CD4-positive, alpha-beta T cell (primary cell): ENCODE measurements around the gene ACACA. TPM values are rescaled to one million over a fixed set of nuclear protein-coding genes. Genes with fewer than 3 reads are reported as not detected.

Experiments used
- ATAC-seq: fragments of 200-7000 bp; cut with Tn5 transposase; one replicate; pipeline ENCODE4 v1.10.0; 2022; ENCODE audit warnings: mild to moderate bottlenecking; ENCODE audit not compliant: poor library complexity
- CTCF ChIA-PET: fragments of 350-600 bp; sonication (Branson Sonifier 250); formaldehyde crosslinking; loops from one replicate; lab custom pipeline; 2021; ENCODE audit warnings: antibody characterized with exemption, inconsistent platforms; lab: Charles Lee
- POLR2A ChIA-PET: fragments of 350-600 bp; sonication (Branson Sonifier 250); formaldehyde crosslinking; loops from one replicate; lab custom pipeline; 2021; ENCODE audit warnings: antibody characterized with exemption, inconsistent platforms; lab: Charles Lee
- DNase-seq, 14 experiments: peaks; one replicate each; pipeline ENCODE4 v3.0.0-alpha.2; 2013 to 2020; ENCODE audit warnings: mixed read lengths in 2 of 14
- H3K27ac ChIP-seq, 2 donors: one replicate each; pipeline versions ENCODE4 v1.5.1 to v1.7.0; 2013; ENCODE audit warnings: low read length in 2 of 2, low read depth in 1 of 2, mild to moderate bottlenecking in 1 of 2
- H3K27me3 ChIP-seq, 2 experiments: 1 replicate in 1 of 2; 2 replicates in 1 of 2; pipeline versions ENCODE4 v1.6.1 to v1.7.0; 2013; ENCODE audit warnings: low read length in 2 of 2, control low read depth in 1 of 2, mild to moderate bottlenecking in 1 of 2, moderate library complexity in 1 of 2; ENCODE audit not compliant: insufficient read depth in 2 of 2, control insufficient read depth in 1 of 2
- H3K36me3 ChIP-seq: one replicate; pipeline ENCODE4 v1.6.1; 2013; ENCODE audit warnings: low read length, control low read depth; ENCODE audit not compliant: insufficient read depth
- H3K4me1 ChIP-seq: one replicate; pipeline ENCODE4 v1.6.1; 2013; ENCODE audit warnings: low read length, control low read depth; ENCODE audit not compliant: insufficient read depth
- H3K4me3 ChIP-seq: one replicate; pipeline ENCODE4 v1.5.1; 2013; ENCODE audit warnings: mild to moderate bottlenecking, low read length, moderate library complexity
- H3K9me3 ChIP-seq, 2 experiments: 1 replicate in 1 of 2; 2 replicates in 1 of 2; pipeline versions ENCODE4 v1.6.1 to v1.7.0; 2013; ENCODE audit warnings: low read length in 2 of 2, mild to moderate bottlenecking in 2 of 2, control low read depth in 1 of 2, moderate library complexity in 1 of 2; ENCODE audit not compliant: control insufficient read depth in 1 of 2, insufficient read depth in 1 of 2
- H3K27ac Mint-ChIP-seq: one replicate; pipeline ENCODE4 v1.8.0; 2020; ENCODE audit warnings: mixed read lengths
- H3K27me3 Mint-ChIP-seq: one replicate; pipeline ENCODE4 v1.8.0; 2021; ENCODE audit warnings: mixed read lengths
- H3K36me3 Mint-ChIP-seq: one replicate; pipeline ENCODE4 v1.8.0; 2021; ENCODE audit warnings: low read depth, mixed read lengths
- H3K4me1 Mint-ChIP-seq: one replicate; pipeline ENCODE4 v1.8.0; 2021; ENCODE audit warnings: low read depth, mixed read lengths
- H3K4me3 Mint-ChIP-seq: one replicate; pipeline ENCODE4 v1.8.0; 2020; ENCODE audit warnings: mild to moderate bottlenecking, mixed read lengths
- H3K9me3 Mint-ChIP-seq: one replicate; pipeline ENCODE4 v1.8.0; 2020; ENCODE audit warnings: mixed read lengths
- CTCF ChIP-seq: fragments of 200-600 bp; IDR thresholded peaks from one replicate; pipeline ENCODE4 v1.8.0; 2022; ENCODE audit warnings: antibody characterized with exemption, mild to moderate bottlenecking
- intact Hi-C, 2 experiments: fragments of 100-400 bp; cut with DNase I in 1 of 2; cut with micrococcal nuclease in 1 of 2; formaldehyde crosslinking; loops; one replicate each; pipeline versions ENCODE4 v1.15.1 to v1.9.0; 2023 to 2025; cut with DNase I, micrococcal nuclease
- total RNA-seq, 174 experiments: library from RNA in 2 of 174; stranded (reverse) in 2 of 174; gene quantifications; one replicate each; pipeline ENCODE4 v1.2.3 and lab custom pipeline; 2021 to 2026

ACACA gene
- total RNA-seq, 2 experiments from 2014 or later: 26.0 to 28.9 TPM

GRCh38 chr17:37060094-37060493 lies 346.5 kb downstream of the ACACA start:
- H3K27me3 ChIP-seq: no peaks in the 10 kb centered on the region
- DNase-seq: no peak
- H3K36me3 Mint-ChIP-seq: peaks cover 31% of the 10 kb centered on the region
- peaks cover 20% of the 10 kb centered on the region for H3K36me3 ChIP-seq
- no peak overlapping the region for H3K27ac Mint-ChIP-seq
- H3K4me3 ChIP-seq: no peak overlapping the region
- intact Hi-C loops: no loop called here
- H3K27me3 Mint-ChIP-seq: no peaks in the 10 kb centered on the region
- no peak overlapping the region for H3K4me3 Mint-ChIP-seq
- H3K27ac ChIP-seq: no peak overlapping the region
- H3K4me1 Mint-ChIP-seq: no peaks in the 10 kb centered on the region
- CTCF ChIA-PET: interaction anchor here (0.6 to 1.4 kb wide), 2 partner anchors 12 to 92 kb away, joined by 3 to 4 read pairs; no protein-coding TSS in a partner anchor
- H3K4me1 ChIP-seq: no peaks in the 10 kb centered on the region
- no peak for ATAC-seq
- H3K9me3 Mint-ChIP-seq: no peaks in the 10 kb centered on the region
- POLR2A ChIA-PET: interaction anchor here (1.2 kb wide), 1 partner anchor 37 kb away, joined by 3 read pairs; no protein-coding TSS in a partner anchor
- no peak for TF ChIP-seq CTCF
- no peaks in the 10 kb centered on the region for H3K9me3 ChIP-seq

GRCh38 chr17:37059493-37059892 lies 347.1 kb downstream of the ACACA start:
- no peaks in the 10 kb centered on the region for H3K4me1 ChIP-seq
- no peak overlapping the region for H3K4me3 ChIP-seq

GRCh38 chr17:37056622-37057021 lies 350.0 kb downstream of the ACACA start:
- H3K9me3 Mint-ChIP-seq: no peaks in the 10 kb centered on the region
- DNase-seq (peak in 1 of 14 experiments; percentile 5), ATAC-seq (no peak)
- Histone ChIP-seq H3K36me3 (peaks cover 42% of the 10 kb centered on the region), H3K4me1 (no peaks in the 10 kb centered on the region), H3K27ac (no peak overlapping the region), H3K27me3 (no peaks in the 10 kb centered on the region), H3K4me3 (no peak overlapping the region), H3K9me3 (no peaks in the 10 kb centered on the region)
- H3K27me3 Mint-ChIP-seq: no peaks in the 10 kb centered on the region
- H3K4me3 Mint-ChIP-seq: no peak overlapping the region
- no peak for TF ChIP-seq CTCF
- H3K4me1 Mint-ChIP-seq: no peaks in the 10 kb centered on the region
- POLR2A ChIA-PET: no interaction called here
- peaks cover 52% of the 10 kb centered on the region for H3K36me3 Mint-ChIP-seq
- CTCF ChIA-PET: interaction anchor here (1.3 kb wide), 1 partner anchor 9 kb away, joined by 3 read pairs; no protein-coding TSS in a partner anchor
- intact Hi-C loops: no loop called here
- H3K27ac Mint-ChIP-seq: no peak overlapping the region

More at GRCh38 chr17:37059493-37059892, 347.1 kb downstream of the ACACA start:
- Mint-ChIP-seq H3K9me3 (no peaks in the 10 kb centered on the region), H3K36me3 (peaks cover 37% of the 10 kb centered on the region), H3K27ac (no peak overlapping the region), H3K4me1 (no peaks in the 10 kb centered on the region), H3K27me3 (no peaks in the 10 kb centered on the region), H3K4me3 (no peak overlapping the region)
- H3K36me3 ChIP-seq: peaks cover 26% of the 10 kb centered on the region
- intact Hi-C loops: no loop called here
- POLR2A ChIA-PET: no interaction called here
- H3K27me3 ChIP-seq: no peaks in the 10 kb centered on the region
- TF ChIP-seq CTCF: no peak
- ATAC-seq (no peak), DNase-seq (no peak)
- H3K9me3 ChIP-seq: no peaks in the 10 kb centered on the region
- CTCF ChIA-PET: interaction anchor here (1.4 to 1.5 kb wide), 2 partner anchors 10 to 12 kb away, joined by 4 read pairs; no protein-coding TSS in a partner anchor
- no peak overlapping the region for H3K27ac ChIP-seq
